ENCODE results near the gene DPP9. TPM values are rescaled to one million over a fixed set of nuclear protein-coding genes. Genes with fewer than 3 reads are reported as not detected.

DPP9 gene
- total and polyA plus RNA-seq, 2 of the 13 experiments (the other 11 are each of a cell fraction or from before 2014, with no cell fraction given): 8.4 to 25.8 TPM

DNA sequence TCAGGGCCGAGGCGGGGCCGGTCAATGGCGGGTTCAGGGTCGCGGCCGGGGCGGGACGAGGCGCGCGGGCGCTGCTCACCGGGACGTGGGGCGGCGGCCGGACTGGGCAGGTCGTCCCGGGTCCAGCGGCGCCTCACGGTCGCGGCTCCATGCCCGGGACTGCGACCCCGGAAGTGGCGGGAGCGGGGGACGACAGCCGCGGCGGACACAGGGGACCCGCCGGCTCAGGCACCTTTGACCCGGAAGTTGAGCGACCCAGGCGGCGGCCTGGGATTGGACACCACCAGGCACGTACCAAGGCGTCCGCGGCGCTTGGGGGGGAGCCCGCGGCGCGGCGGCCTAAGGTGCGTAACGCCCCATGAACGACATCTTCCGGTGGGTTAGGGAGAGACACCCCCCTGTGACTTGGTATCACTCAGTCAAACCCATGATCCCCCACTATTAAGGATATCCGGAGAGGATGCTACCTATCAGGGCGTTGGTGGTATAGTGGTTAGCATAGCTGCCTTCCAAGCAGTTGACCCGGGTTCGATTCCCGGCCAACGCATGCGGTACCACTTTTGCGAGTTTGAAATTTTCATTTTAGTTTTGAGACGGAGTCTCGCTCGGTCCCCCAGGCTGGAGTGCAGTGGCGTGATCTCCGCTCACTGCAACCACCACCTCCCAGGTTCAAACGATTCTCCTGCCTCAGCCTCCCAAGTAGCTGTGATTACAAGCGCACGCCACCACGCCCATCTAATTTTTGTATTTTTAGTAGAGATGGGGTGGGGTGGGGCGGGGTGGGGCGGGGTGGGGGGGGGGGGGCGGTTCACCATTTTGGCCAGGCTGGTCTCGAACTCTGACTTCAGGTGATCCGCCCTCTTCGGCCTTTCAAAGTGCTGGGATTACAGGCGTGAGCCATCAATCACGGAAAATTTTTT, at the start of gene DPP9 (continued):
- TF ChIP-seq ARID5B (CRISPR knock-in tag; IDR thresholded peaks at IDR 0.05) (peak; percentile 60; the same call in 1 of the 2 replicates), NFATC3 (CRISPR knock-in tag; IDR thresholded peaks at IDR 0.05) (0 out of 2 replicates have a peak, but pooled peaks have one; percentile 64), ETV5 (CRISPR knock-in tag; IDR thresholded peaks at IDR 0.05; ENCODE audit: borderline replicate concordance) (peak; percentile 96), ZBTB46 (CRISPR knock-in tag; IDR thresholded peaks at IDR 0.05; ENCODE audit: borderline replicate concordance) (0 out of 2 replicates have a peak, but pooled peaks have one; percentile 81), RBFOX2 (IDR thresholded peaks at IDR 0.05; ENCODE audit: low read depth, low read length) (peak; percentile 95), RBAK (CRISPR knock-in tag; IDR thresholded peaks at IDR 0.05) (no peak), ZNF556 (CRISPR knock-in tag; IDR thresholded peaks at IDR 0.05; ENCODE audit: borderline replicate concordance) (peak; percentile 70; the same call in 1 of the 2 replicates), KAT8 (CRISPR knock-in tag; IDR thresholded peaks at IDR 0.05) (peak; percentile 97), ZBTB38 (CRISPR knock-in tag; IDR thresholded peaks at IDR 0.05) (peak; percentile 72), FOSL2 (CRISPR knock-in tag; IDR thresholded peaks at IDR 0.05) (peak; percentile 67)
- TF ChIP-seq, protein P1, sequence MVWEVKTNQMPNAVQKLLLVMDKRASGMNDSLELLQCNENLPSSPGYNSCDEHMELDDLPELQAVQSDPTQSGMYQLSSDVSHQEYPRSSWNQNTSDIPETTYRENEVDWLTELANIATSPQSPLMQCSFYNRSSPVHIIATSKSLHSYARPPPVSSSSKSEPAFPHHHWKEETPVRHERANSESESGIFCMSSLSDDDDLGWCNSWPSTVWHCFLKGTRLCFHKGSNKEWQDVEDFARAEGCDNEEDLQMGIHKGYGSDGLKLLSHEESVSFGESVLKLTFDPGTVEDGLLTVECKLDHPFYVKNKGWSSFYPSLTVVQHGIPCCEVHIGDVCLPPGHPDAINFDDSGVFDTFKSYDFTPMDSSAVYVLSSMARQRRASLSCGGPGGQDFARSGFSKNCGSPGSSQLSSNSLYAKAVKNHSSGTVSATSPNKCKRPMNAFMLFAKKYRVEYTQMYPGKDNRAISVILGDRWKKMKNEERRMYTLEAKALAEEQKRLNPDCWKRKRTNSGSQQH (CRISPR knock-in tag; IDR thresholded peaks at IDR 0.05; ENCODE audit: low read depth): peak; percentile 30; the same call in 1 of the 2 replicates
- TF ChIP-seq, protein P2, sequence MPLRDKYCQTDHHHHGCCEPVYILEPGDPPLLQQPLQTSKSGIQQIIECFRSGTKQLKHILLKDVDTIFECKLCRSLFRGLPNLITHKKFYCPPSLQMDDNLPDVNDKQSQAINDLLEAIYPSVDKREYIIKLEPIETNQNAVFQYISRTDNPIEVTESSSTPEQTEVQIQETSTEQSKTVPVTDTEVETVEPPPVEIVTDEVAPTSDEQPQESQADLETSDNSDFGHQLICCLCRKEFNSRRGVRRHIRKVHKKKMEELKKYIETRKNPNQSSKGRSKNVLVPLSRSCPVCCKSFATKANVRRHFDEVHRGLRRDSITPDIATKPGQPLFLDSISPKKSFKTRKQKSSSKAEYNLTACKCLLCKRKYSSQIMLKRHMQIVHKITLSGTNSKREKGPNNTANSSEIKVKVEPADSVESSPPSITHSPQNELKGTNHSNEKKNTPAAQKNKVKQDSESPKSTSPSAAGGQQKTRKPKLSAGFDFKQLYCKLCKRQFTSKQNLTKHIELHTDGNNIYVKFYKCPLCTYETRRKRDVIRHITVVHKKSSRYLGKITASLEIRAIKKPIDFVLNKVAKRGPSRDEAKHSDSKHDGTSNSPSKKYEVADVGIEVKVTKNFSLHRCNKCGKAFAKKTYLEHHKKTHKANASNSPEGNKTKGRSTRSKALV (CRISPR knock-in tag; IDR thresholded peaks at IDR 0.05): no peak
- TF ChIP-seq, protein P3, sequence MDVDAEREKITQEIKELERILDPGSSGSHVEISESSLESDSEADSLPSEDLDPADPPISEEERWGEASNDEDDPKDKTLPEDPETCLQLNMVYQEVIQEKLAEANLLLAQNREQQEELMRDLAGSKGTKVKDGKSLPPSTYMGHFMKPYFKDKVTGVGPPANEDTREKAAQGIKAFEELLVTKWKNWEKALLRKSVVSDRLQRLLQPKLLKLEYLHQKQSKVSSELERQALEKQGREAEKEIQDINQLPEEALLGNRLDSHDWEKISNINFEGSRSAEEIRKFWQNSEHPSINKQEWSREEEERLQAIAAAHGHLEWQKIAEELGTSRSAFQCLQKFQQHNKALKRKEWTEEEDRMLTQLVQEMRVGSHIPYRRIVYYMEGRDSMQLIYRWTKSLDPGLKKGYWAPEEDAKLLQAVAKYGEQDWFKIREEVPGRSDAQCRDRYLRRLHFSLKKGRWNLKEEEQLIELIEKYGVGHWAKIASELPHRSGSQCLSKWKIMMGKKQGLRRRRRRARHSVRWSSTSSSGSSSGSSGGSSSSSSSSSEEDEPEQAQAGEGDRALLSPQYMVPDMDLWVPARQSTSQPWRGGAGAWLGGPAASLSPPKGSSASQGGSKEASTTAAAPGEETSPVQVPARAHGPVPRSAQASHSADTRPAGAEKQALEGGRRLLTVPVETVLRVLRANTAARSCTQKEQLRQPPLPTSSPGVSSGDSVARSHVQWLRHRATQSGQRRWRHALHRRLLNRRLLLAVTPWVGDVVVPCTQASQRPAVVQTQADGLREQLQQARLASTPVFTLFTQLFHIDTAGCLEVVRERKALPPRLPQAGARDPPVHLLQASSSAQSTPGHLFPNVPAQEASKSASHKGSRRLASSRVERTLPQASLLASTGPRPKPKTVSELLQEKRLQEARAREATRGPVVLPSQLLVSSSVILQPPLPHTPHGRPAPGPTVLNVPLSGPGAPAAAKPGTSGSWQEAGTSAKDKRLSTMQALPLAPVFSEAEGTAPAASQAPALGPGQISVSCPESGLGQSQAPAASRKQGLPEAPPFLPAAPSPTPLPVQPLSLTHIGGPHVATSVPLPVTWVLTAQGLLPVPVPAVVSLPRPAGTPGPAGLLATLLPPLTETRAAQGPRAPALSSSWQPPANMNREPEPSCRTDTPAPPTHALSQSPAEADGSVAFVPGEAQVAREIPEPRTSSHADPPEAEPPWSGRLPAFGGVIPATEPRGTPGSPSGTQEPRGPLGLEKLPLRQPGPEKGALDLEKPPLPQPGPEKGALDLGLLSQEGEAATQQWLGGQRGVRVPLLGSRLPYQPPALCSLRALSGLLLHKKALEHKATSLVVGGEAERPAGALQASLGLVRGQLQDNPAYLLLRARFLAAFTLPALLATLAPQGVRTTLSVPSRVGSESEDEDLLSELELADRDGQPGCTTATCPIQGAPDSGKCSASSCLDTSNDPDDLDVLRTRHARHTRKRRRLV (CRISPR knock-in tag; IDR thresholded peaks at IDR 0.05): peak; percentile 62; the same call in 1 of the 2 replicates
